SH-SY5Y (cell line): Measurements from ENCODE around the gene A4GALT.

Experiments used
- GATA2 ChIP-seq: IDR thresholded peaks from 2 replicates; pipeline ENCODE4 v1.6.1; 2011; ENCODE audit warnings: mild to moderate bottlenecking, low read depth, low read length
- GATA3 ChIP-seq: IDR thresholded peaks from 2 replicates; pipeline ENCODE4 v1.6.1; 2011; ENCODE audit warnings: low read depth, mild to moderate bottlenecking, low read length, moderate library complexity

GRCh38 chr22:42760806-42761565 lies 40.3 kb upstream of the A4GALT start:
- no peak for TF ChIP-seq GATA2
- no peak for TF ChIP-seq GATA3
